Renal pelvis (tissue), 4 donors: ENCODE data around the gene SMARCA4. TPM values are rescaled to one million over a fixed set of nuclear protein-coding genes. Genes with fewer than 3 reads are reported as not detected.
"Not testable (repeated sequence)": the region's sequence is repeated elsewhere in the genome, so short reads cannot be mapped to it uniquely, and the experiment has no call there.

Source experiments
- DNase-seq: peaks from one replicate; pipeline ENCODE4 v3.0.0-alpha.2; 2013
- polyA plus RNA-seq, 3 donors: library from polyadenylated mRNA; unstranded; fragments of 120-200 nt; gene quantifications; one replicate each; pipeline ENCODE4 v1.2.1, GENCODE V29; 2013; ENCODE audit not compliant: insufficient read length in 3 of 3

Gene SMARCA4
- polyA plus RNA-seq, 3 donors, result 164 to 189 (median 168) TPM

DNA sequence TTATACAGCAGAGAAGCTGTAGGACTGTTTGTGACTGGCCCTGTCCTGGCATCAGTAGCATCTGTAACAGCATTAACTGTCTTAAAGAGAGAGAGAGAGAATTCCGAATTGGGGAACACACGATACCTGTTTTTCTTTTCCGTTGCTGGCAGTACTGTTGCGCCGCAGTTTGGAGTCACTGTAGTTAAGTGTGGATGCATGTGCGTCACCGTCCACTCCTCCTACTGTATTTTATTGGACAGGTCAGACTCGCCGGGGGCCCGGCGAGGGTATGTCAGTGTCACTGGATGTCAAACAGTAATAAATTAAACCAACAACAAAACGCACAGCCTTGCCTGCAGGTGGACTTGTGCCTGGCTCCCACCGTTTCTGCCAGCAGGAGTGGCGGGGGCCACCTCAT, 101.1 kb downstream of the SMARCA4 start:
- DNase-seq, result peak; percentile 52

DNA sequence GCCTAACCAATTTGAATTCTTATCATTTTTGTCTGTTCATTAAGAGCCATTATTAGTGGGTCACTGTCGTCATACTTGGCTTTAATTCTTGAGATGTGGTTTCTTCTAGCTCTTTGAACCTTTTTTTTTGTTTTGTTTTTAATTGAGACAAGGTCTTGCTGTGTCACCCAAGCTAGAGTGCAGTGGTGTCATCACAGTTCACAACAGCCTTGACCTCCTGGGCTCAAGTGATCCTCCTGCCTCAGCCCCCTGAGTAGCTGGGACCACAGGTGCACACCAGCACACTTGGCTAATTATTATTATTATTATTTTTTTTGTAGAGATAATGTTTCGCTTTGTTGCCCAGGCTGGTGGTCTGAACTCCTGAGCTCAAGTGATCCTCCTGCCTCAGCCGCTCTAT, 102.6 kb downstream of the SMARCA4 start:
- DNase-seq, result no peak

GRCh38 chr19:11064831-11065303, 104.0 kb downstream of the SMARCA4 start:
- no peak for DNase-seq

- no peak for DNase-seq
Observed at GRCh38 chr19:11066326-11066725, 105.5 kb downstream of the SMARCA4 start.

DNA sequence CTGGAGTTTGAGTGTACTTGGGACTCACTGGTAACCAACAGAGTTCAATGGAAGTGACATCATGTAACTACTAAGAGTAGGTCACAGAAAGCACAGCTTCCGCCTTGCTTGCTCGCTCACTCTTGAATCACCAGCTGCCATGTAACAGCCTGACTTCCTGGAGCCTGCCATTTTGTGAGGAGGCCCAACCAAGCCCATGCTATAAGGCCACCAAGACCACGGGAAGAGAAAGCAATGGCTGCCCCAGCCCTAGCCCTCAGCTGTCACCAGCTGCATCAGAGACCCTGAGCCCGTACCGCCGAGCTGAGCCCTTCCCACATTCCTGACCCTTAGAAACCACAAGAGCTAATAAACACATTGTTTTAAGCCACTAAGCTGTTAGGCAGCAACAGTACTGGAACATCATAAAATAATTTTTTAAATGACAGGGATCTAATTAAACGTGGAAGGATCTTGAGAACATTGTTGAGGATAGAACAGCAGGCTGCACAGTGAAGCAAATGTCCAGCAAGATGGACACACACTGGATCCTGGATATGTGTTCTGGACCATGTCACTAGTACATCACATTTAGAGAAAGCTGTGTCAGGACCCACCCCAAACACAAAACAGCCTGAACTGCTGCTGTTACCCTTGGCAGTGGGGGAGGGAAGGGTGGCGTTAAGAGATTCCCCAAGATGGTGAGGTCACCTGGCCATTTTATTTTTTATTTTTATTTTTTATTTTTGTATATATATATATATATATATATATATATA, 106.7 kb downstream of the SMARCA4 start:
- no peak for DNase-seq

- DNase-seq, result no peak
Observed at GRCh38 chr19:11069561-11069960, 108.7 kb downstream of the SMARCA4 start.

DNA sequence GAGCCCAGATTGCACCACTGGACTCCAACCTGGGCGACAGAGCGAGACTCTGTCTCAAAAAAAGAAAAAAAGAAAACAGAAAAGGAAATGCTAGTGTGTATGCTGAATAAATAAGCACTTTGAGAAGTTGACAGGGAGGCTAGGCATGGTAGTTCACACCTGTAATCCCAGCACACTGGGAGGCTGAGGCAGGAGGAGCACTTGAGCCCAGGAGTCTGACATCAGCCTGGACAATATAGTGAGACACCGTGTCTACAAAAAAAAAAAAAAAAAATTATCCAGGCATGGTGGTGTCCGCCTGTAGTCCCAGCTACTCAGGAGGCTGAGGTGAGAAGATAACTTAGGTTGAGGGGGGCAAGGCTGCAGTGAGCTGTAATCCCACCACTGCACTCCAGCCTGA, 109.3 kb downstream of the SMARCA4 start:
- DNase-seq, result no peak

- no peak for DNase-seq
Observed at GRCh38 chr19:11073568-11073967, 112.7 kb downstream of the SMARCA4 start.

GRCh38 chr19:11076792-11077191, 116.0 kb downstream of the SMARCA4 start:
- DNase-seq, result not testable (repeated sequence)

DNA sequence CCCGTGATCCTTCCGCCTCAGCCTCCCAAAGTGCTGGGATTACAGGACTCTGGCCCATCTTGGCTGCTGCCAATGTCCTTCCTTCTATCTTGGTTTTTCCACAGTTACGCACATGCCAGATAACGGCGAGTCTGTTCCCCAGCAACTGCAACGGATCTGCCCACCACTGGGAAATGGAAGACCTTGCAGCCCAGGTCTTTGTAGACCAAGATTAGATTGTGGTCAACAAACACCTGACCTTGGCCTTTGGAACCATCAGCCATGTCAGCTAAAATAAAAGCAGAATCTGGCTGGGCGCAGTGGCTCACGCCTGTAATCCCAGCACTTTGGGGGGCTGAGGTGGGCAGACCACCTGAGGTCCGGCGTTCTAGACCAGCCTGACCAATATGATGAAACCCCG, 118.1 kb downstream of the SMARCA4 start:
- no peak for DNase-seq

GRCh38 chr19:11079999-11080398, 119.2 kb downstream of the SMARCA4 start:
- no peak for DNase-seq

DNA sequence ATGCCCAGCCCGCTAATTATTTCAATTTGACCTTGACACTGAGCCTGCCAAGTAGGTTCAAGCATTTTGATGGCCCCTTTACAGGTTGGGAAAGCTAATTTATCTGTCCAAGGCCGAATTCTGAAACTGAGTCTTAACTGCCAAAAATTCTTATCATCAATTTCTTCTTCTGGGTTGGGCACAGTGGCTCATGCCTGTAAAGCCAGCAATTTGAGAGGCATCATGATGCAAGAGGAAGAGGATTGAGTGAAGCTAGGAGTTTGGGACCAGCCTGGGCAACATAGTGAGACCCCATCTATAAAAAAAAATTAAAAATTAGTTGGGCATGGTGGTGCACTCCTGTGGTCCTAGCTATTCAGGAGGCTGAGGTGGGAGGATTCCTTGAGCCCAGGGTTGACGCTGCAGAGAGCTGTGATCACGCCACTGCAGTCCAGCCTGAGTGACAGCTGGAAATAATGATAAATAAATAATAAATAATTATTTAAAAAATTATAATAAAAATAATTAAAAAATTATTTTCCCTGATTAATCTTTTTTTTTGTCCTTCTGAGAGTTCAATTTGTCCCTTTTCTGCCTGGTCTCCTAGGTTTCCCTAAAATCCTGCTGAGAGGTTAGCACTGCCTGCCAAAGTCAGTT, 127.2 kb downstream of the SMARCA4 start:
- DNase-seq, result no peak

DNA sequence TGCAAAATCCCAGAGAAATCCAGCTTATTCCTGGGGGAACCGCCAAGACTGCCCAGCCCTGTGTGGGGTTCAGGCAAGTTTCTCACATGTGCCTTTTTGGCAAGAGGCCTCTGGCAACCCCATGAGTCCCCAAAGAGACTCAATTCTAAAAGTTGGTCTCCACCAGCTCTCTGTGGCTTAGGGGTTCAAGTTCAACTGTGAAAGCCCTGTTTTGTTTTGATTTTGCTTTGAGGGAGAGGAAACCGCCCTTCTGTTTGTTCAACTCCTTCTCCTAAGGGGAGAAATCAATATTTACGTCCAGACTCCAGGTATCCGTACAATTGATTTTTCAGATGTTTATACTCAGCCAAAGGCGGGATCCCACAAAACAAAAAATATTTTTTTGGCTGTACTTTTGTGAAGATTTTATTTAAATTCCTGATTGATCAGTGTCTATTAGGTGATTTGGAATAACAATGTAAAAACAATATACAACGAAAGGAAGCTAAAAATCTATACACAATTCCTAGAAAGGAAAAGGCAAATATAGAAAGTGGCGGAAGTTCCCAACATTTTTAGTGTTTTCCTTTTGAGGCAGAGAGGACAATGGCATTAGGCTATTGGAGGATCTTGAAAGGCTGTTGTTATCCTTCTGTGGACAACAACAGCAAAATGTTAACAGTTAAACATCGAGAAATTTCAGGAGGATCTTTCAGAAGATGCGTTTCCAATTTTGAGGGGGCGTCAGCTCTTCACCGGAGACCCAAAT, 127.8 kb downstream of the SMARCA4 start:
- DNase-seq, result no peak

- peak; percentile 93 for DNase-seq
Observed at GRCh38 chr19:11089254-11090013, 128.6 kb downstream of the SMARCA4 start, which contains the start of gene LDLR. Gene LDLR (plus strand): TSS chr19:11089463. CDS start chr19:11089549, 86 bp downstream.

- DNase-seq, result not testable (repeated sequence)
Observed at GRCh38 chr19:11090014-11090263, 129.1 kb downstream of the SMARCA4 start.

- peak; percentile 97 for DNase-seq
Observed at GRCh38 chr19:11090264-11090996, 129.6 kb downstream of the SMARCA4 start.

DNA sequence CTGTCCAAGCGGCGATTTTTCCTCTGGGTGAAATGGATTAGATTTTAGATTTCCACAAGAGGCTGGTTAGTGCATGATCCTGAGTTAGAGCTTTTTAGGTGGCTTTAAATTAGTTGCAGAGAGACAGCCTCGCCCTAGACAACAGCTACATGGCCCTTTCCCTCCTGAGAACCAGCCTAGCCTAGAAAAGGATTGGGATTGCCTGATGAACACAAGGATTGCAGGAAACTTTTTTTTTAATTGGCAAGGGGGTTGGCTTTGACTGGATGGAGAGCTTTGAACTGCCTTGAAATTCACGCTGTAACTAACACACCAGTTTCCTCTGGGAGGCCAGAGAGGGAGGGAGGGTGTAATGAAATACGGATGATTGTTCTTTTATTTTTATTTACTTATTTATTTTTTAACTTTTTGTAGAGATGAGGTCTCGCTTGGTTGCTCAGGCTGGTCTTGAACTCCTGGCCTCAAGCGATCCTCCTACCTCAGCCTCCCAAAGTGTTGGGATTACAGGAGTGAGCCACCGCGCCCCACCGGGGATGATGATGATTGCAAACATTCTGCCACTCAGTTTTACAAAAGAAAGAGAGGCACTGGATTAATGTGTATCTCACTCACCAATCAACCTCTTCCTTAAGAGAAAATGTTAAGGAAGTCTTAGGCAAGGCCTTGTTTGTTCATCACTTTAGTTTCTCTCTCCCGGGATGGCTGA, 130.3 kb downstream of the SMARCA4 start:
- no peak for DNase-seq

DNA sequence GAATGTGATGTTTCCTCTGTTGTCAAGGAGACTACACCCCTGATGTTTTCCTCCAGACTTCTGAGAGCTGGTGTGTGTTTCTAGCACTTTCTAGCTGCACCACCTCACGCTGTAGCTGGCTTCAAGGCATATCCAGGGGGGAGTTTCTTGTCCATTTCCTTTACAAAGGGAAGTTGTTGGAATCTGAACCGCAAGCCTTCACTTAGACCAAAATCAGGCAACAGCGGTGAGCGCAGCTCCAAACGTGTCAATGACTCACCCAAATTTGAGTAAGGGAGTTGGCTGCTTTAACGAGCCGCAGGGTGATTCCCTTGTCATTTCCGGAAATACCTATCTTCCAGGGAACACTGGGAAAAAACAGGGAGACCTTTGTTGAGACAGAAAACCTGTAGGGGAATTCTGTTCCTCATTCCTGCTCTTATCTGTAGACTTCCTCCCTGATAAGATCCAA, 130.9 kb downstream of the SMARCA4 start:
- DNase-seq, result peak; percentile 42

DNA sequence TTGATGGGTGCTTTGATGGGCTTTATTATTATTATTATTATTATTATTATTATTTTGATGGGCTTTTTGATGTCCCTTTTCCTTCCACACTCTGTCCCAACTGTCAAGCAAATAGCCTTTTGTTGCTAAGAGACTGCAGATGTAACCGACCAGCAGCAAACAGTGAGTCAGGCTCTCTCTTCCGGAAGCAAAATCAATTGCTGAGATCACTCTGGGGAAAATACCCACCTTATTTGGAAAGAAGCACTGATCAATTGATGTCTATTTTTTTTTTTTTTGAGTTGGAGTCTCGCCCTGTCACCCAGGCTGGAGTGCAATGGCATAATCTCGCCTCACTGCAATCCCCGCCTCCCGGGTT, 131.3 kb downstream of the SMARCA4 start:
- no peak for DNase-seq

GRCh38 chr19:11093689-11094238, 132.9 kb downstream of the SMARCA4 start:
- DNase-seq, result no peak

GRCh38 chr19:11094520-11094894, 133.7 kb downstream of the SMARCA4 start:
- DNase-seq, result no peak
